Stimulated activated naive CD8-positive, alpha-beta T cell treated with anti-CD3 and anti-CD28 coated beads, Interleukin-15, Interleukin-2, amounts not matched to agents 100 ng/mL and 50 ng/mL, for 24 hours (primary cell): ENCODE results near the gene OR5I1.
"Not testable (repeated sequence)": the region's sequence is repeated elsewhere in the genome, so short reads cannot be mapped to it uniquely, and the experiment has no call there.

ENCODE experiments used
- H3K27ac Mint-ChIP-seq: one replicate; pipeline ENCODE4 v1.8.0; 2021; ENCODE audit warnings: mild to moderate bottlenecking, mixed read lengths
- H3K27me3 Mint-ChIP-seq: one replicate; pipeline ENCODE4 v1.8.0; 2021; ENCODE audit warnings: mixed read lengths
- H3K36me3 Mint-ChIP-seq: one replicate; pipeline ENCODE4 v1.8.0; 2021; ENCODE audit warnings: low read depth, mixed read lengths
- H3K4me1 Mint-ChIP-seq: one replicate; pipeline ENCODE4 v1.8.0; 2021; ENCODE audit warnings: low read depth, mixed read lengths
- H3K4me3 Mint-ChIP-seq: one replicate; pipeline ENCODE4 v1.8.0; 2021; ENCODE audit warnings: mild to moderate bottlenecking, mixed read lengths
- H3K9me3 Mint-ChIP-seq: one replicate; pipeline ENCODE4 v1.8.0; 2021; ENCODE audit warnings: mixed read lengths

OR5I1 gene

GRCh38 chr11:55936300-55936699 is at the start of gene OR5I1:
TSS of gene OR5I1 (minus strand) at chr11:55936400. CDS start at chr11:55936400, 0 bp downstream.
- Mint-ChIP-seq H3K9me3 (peaks cover 7% of the 10 kb centered on the region), H3K27ac (no peak within 1 kb of the TSS), H3K27me3 (no peaks in the 10 kb centered on the region), H3K36me3 (no peaks in the 10 kb centered on the region), H3K4me1 (no peaks in the 10 kb centered on the region), H3K4me3 (no peak within 1 kb of the TSS)

- no peak overlapping the region for H3K4me3 Mint-ChIP-seq
- H3K4me1 Mint-ChIP-seq: no peaks in the 10 kb centered on the region
- no peak overlapping the region for H3K27ac Mint-ChIP-seq
- no peaks in the 10 kb centered on the region for H3K36me3 Mint-ChIP-seq
- H3K27me3 Mint-ChIP-seq: no peaks in the 10 kb centered on the region
- H3K9me3 Mint-ChIP-seq: peaks cover 7% of the 10 kb centered on the region
These were observed 34.7 kb upstream of the OR5I1 start for GRCh38 chr11:55970935-55971334.

- Mint-ChIP-seq H3K4me1 (no peaks in the 10 kb centered on the region), H3K36me3 (no peaks in the 10 kb centered on the region), H3K27me3 (no peaks in the 10 kb centered on the region), H3K27ac (no peak within 1 kb of the TSS), H3K9me3 (peaks cover 7% of the 10 kb centered on the region), H3K4me3 (no peak within 1 kb of the TSS)
These were observed 33.6 kb upstream of the OR5I1 start, which contains the start of gene OR10AG1 for GRCh38 chr11:55969845-55970244. TSS of gene OR10AG1 (minus strand) at chr11:55969945. CDS start at chr11:55969907, 38 bp downstream.

- Mint-ChIP-seq H3K4me1 (no peaks in the 10 kb centered on the region), H3K4me3 (no peak overlapping the region), H3K27me3 (no peaks in the 10 kb centered on the region), H3K27ac (no peak overlapping the region), H3K9me3 (peaks cover 7% of the 10 kb centered on the region), H3K36me3 (no peaks in the 10 kb centered on the region)
These were observed 31.7 kb upstream of the OR5I1 start for GRCh38 chr11:55967914-55968313.

- H3K27ac Mint-ChIP-seq: no peak overlapping the region
- no peaks in the 10 kb centered on the region for H3K36me3 Mint-ChIP-seq
- no peak overlapping the region for H3K4me3 Mint-ChIP-seq
- H3K9me3 Mint-ChIP-seq: peaks cover 3% of the 10 kb centered on the region
- no peaks in the 10 kb centered on the region for H3K27me3 Mint-ChIP-seq
- H3K4me1 Mint-ChIP-seq: no peaks in the 10 kb centered on the region
These were observed 30.2 kb upstream of the OR5I1 start for GRCh38 chr11:55966391-55966790.

GRCh38 chr11:55956521-55956920 is 20.3 kb upstream of the OR5I1 start:
- H3K4me1 Mint-ChIP-seq: no peaks in the 10 kb centered on the region
- no peaks in the 10 kb centered on the region for H3K36me3 Mint-ChIP-seq
- H3K4me3 Mint-ChIP-seq: no peak overlapping the region
- no peaks in the 10 kb centered on the region for H3K9me3 Mint-ChIP-seq
- no peak overlapping the region for H3K27ac Mint-ChIP-seq
- no peaks in the 10 kb centered on the region for H3K27me3 Mint-ChIP-seq

- Mint-ChIP-seq H3K36me3 (no peaks in the 10 kb centered on the region), H3K27me3 (no peaks in the 10 kb centered on the region), H3K4me1 (no peaks in the 10 kb centered on the region), H3K9me3 (no peaks in the 10 kb centered on the region), H3K27ac (no peak overlapping the region), H3K4me3 (no peak overlapping the region)
These were observed 13.1 kb upstream of the OR5I1 start for GRCh38 chr11:55949330-55949729.

GRCh38 chr11:55942785-55943392 is 6.7 kb upstream of the OR5I1 start:
- H3K27me3 Mint-ChIP-seq: no peaks in the 10 kb centered on the region
- H3K9me3 Mint-ChIP-seq: peaks cover 1% of the 10 kb centered on the region
- no peak overlapping the region for H3K4me3 Mint-ChIP-seq
- H3K27ac Mint-ChIP-seq: no peak overlapping the region
- no peaks in the 10 kb centered on the region for H3K36me3 Mint-ChIP-seq
- no peaks in the 10 kb centered on the region for H3K4me1 Mint-ChIP-seq

- Mint-ChIP-seq H3K4me3 (no peak overlapping the region), H3K27me3 (no peaks in the 10 kb centered on the region), H3K27ac (no peak overlapping the region), H3K4me1 (no peaks in the 10 kb centered on the region), H3K36me3 (no peaks in the 10 kb centered on the region), H3K9me3 (peaks cover 21% of the 10 kb centered on the region)
These were observed 15.7 kb downstream of the OR5I1 start for GRCh38 chr11:55920537-55920936.

GRCh38 chr11:55914482-55914881 is 21.7 kb downstream of the OR5I1 start, which contains the start of gene OR5W2:
TSS of gene OR5W2 (minus strand) at chr11:55914582. CDS start at chr11:55914582, 0 bp downstream.
- Mint-ChIP-seq H3K27me3 (no peaks in the 10 kb centered on the region), H3K36me3 (no peaks in the 10 kb centered on the region), H3K4me3 (no peak within 1 kb of the TSS), H3K9me3 (peaks cover 14% of the 10 kb centered on the region), H3K27ac (no peak within 1 kb of the TSS), H3K4me1 (no peaks in the 10 kb centered on the region)

GRCh38 chr11:55902308-55902707 is 33.9 kb downstream of the OR5I1 start:
- no peak overlapping the region for H3K4me3 Mint-ChIP-seq
- peaks cover 4% of the 10 kb centered on the region for H3K9me3 Mint-ChIP-seq
- no peaks in the 10 kb centered on the region for H3K36me3 Mint-ChIP-seq
- no peaks in the 10 kb centered on the region for H3K27me3 Mint-ChIP-seq
- no peaks in the 10 kb centered on the region for H3K4me1 Mint-ChIP-seq
- H3K27ac Mint-ChIP-seq: no peak overlapping the region

- H3K4me3 Mint-ChIP-seq: no peak overlapping the region
- peaks cover 8% of the 10 kb centered on the region for H3K9me3 Mint-ChIP-seq
- H3K4me1 Mint-ChIP-seq: no peaks in the 10 kb centered on the region
- no peaks in the 10 kb centered on the region for H3K27me3 Mint-ChIP-seq
- H3K27ac Mint-ChIP-seq: no peak overlapping the region
- H3K36me3 Mint-ChIP-seq: no peaks in the 10 kb centered on the region
These were observed 41.0 kb downstream of the OR5I1 start for GRCh38 chr11:55895216-55895615.

GRCh38 chr11:55885481-55885880 is 50.7 kb downstream of the OR5I1 start:
- not testable (repeated sequence) for H3K36me3 Mint-ChIP-seq, H3K4me3 Mint-ChIP-seq, H3K27ac Mint-ChIP-seq, H3K4me1 Mint-ChIP-seq, H3K27me3 Mint-ChIP-seq, H3K9me3 Mint-ChIP-seq
